PC-9 (cell line): Measurements from ENCODE around the gene JMJD1C.

Source experiments
- CTCF ChIP-seq: fragments of 200-600 bp; sonication (generic); conservative IDR thresholded peaks from 2 replicates; pipeline ENCODE4 v1.6.1; 2017; ENCODE audit warnings: mixed run types, antibody characterized with exemption, mild to moderate bottlenecking, moderate library complexity
- EZH2 ChIP-seq: fragments of 200-600 bp; sonication (generic); IDR thresholded peaks from 2 replicates; pipeline ENCODE4 v1.8.0; 2017; ENCODE audit warnings: antibody characterized with exemption, low read depth

GRCh38 chr10:63467841-63468240, 2.1 kb upstream of the JMJD1C start:
- no peak for TF ChIP-seq CTCF
- TF ChIP-seq EZH2: no peak
